ENCODE data around the gene YWHAQ. TPM values are rescaled to one million over a fixed set of nuclear protein-coding genes. Genes with fewer than 3 reads are reported as not detected.
"Not testable (repeated sequence)": the region's sequence is repeated elsewhere in the genome, so short reads cannot be mapped to it uniquely, and the experiment has no call there.

YWHAQ gene
- total RNA-seq, 1 donor from 2014 or later, result 102 TPM

- DNase-seq, result no peak
- intact Hi-C loops (cut with DNase I), result no loop called here
- no peak for ATAC-seq (ENCODE audit: poor library complexity)
Measured at GRCh38 chr2:9639740-9640343, 9.0 kb upstream of the YWHAQ start.

DNA sequence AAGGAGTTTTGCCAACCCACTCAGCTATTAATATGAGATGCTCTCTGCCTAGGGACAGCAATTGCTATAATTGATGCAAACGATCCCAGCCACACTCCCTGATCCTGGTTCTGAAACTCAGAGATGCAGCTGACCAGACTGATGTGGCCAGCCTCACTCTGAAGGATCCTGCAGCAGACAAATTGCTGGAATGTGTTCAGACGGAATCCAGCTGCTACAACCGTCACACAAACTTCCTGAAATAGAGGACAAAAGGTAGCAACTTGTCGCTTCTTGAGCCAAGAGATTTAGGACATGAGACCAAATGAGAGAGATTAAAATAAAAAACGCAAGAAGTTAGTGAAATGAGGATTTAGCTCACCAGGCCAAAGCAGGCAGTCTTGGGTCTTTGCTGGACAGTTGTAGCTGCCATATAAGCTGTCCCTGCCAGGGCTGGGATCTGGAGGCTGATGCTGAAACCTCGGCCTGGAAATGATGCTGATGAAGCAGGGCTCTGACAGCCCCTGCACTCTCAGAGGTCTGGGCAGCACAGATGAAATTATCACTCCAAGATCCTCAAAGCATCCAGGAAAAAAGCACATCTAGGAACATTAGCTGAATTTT is 8.3 kb upstream of the YWHAQ start:
- peak; percentile 66 for ATAC-seq (ENCODE audit: poor library complexity)
- no peak for DNase-seq
- intact Hi-C loops (cut with DNase I), result no loop called here

DNA sequence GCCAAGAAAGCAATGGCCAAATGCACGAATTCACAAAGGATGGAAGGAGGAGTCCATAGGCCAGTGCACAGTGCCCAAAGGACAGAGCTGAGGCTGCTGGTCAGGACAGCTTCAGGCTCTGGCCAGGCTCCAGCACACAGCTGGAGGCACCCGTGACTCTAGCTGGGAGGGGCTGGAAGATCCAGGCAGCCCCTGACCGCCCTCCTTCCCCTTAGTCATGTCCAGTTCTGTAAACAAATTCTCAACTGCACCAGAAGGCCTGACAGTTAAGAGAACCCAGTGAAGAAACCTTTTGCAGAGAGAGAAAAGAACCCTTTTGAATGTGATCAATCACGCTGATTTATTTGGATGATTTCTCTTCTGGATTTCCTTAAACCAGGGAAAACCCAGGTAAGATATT is 7.7 kb upstream of the YWHAQ start:
- ATAC-seq (ENCODE audit: poor library complexity) (peak; percentile 95), DNase-seq (peak; percentile 89)
- intact Hi-C loops (cut with DNase I), result no loop called here

- intact Hi-C loops (cut with DNase I), result no loop called here
Measured at GRCh38 chr2:9637330-9637729, 6.5 kb upstream of the YWHAQ start.

GRCh38 chr2:9634133-9634532 is 3.3 kb upstream of the YWHAQ start:
- intact Hi-C loops (cut with DNase I), result no loop called here
- DNase-seq (no peak), ATAC-seq (ENCODE audit: poor library complexity) (no peak)

More at GRCh38 chr2:9637330-9637729, 6.5 kb upstream of the YWHAQ start:
- ATAC-seq (ENCODE audit: poor library complexity) (no peak), DNase-seq (no peak)

DNA sequence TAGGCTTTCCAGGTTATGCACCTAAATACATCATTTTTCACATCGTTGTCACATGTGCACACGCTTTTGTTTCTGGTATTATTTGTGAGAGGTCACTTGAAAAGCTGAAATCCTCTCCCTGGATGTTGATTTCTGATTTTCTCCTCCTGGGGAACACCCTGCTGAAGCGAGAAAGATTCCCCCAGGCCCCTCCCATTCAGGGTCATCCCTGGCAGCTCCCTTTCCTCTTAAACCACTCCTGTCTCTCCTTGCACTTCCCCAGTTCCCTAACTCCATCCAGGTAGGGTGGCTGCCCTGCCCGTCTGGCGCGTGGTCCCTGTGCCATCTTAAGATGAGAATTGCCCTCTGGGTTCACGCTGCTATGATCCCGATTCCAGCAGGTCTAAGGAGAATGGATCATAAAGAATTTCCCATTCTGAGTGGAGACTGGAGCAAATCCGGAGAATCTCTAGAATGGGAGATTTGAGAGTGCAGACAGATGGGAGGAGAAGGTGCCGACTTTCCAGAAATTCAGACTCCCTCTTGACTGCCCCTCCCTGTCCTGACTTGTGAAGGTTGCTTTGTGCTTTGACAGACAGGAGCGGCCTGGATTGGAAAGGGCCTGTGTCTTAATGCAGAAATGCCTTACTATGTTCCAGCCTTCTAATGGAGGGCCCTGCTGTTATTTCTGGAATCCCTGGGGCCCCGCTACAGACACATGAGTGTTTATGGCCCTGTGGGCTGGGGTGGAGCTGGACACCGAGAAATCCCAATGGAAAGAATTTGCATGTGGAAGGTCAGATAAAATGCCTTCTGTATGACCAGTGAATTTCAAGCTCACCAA is 1.3 kb upstream of the YWHAQ start:
- DNase-seq (no peak), ATAC-seq (ENCODE audit: poor library complexity) (no peak)
- intact Hi-C loops (cut with DNase I), result no loop called here

- ATAC-seq (ENCODE audit: poor library complexity) (no peak), DNase-seq (no peak)
- intact Hi-C loops (cut with DNase I), result no loop called here
Measured at GRCh38 chr2:9631553-9631819, 689 bp upstream of the YWHAQ start.

DNA sequence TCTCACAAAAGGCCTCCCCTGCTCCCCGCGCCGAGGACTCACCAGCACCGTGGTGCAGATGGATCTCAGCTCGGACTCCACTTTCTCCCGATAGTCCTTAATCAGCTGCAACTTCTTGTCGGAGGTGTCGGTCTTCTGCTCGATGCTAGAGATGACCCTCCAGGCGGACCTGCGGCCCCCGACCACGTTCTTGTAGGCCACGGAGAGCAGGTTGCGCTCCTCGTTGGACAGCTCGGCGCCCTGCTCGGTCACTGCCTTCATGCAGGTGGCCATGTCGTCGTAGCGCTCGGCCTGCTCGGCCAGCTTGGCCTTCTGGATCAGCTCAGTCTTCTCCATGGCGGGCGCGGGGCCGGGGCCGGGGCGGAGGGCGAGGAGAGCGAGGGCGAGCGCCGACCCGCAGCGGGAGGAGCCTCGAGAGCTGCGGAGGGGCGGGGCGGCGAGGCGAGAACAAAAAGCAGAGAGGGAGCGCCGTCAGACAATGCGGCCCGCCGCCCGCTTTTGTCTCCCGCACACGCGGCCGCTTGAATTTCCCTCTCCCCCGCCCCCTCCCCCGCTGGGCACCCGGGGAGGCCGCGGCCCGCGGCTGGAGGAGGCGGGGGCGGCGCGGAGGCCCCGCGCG is 571 bp downstream of the YWHAQ start:
- DNase-seq (peak; percentile 89), ATAC-seq (ENCODE audit: poor library complexity) (peak; percentile 56)
- intact Hi-C loops (cut with DNase I), result no loop called here

- ATAC-seq (ENCODE audit: poor library complexity) (no peak), DNase-seq (no peak)
- intact Hi-C loops (cut with DNase I), result loop anchor here (10.0 kb wide), 1 partner anchor 65 kb away; no protein-coding TSS in a partner anchor
Measured at GRCh38 chr2:9629222-9630116, 1.3 kb downstream of the YWHAQ start.

DNA sequence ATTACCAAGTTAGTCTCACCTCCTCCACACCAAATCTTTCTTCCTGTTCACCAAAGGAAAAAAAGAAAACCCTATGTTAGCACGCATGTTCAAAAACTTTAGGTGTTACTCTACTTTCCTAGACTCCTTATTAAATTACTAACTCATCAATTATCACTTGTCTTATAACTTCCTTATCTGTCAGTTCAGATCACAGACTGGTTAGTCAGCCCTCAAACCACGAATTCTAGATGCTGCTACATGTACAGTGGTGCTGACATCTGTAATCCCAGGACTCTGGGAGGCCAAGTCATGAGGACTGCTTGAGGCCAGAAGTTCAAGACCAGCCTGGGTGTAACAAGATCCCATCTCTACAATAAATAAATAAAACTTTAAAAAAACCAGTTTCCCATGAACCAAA is 3.5 kb downstream of the YWHAQ start:
- intact Hi-C loops (cut with DNase I), result loop anchor here (10.0 kb wide), 1 partner anchor 63 kb away; no protein-coding TSS in a partner anchor

DNA sequence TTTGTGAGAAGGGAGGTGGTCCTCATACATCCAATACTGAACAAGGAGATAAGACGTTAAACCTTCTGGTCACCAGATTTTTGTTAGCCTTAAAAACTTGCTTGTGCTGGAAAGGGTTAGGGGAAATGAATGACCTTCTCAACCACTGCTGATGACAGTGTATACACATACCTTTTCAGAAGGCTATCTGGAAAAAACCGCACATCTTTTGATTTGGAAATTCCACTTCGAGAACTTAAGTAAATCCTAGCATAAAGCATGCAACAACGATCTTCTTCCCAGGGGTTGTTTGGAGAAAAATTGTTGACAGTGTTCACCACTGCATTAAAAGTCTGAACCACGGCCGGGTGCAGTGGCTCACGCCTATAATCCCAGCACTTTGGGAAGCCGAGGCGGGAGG is 7.6 kb downstream of the YWHAQ start:
- DNase-seq (no peak), ATAC-seq (ENCODE audit: poor library complexity) (no peak)
- intact Hi-C loops (cut with DNase I), result loop anchor here (10.0 kb wide), 1 partner anchor 58 kb away; no protein-coding TSS in a partner anchor

More for the DNA sequence above, 3.5 kb downstream of the YWHAQ start:
- DNase-seq (no peak), ATAC-seq (ENCODE audit: poor library complexity) (no peak)

DNA sequence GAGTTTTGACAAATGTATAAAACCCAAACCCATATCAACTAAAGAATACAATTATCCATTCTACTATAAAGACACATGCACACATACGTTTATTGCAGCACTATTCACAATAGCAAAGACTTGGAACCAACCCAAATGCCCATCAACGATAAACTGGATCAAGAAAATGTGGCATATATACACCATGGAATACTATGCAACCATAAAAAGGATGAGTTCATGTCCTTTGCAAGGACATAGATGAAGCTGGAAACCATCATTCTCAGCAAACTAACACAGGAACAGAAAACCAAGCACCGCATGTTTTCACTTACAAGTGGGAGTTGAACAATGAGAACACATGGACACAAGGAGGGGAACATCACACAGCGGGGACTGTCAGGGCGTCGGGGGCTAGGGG is 9.1 kb downstream of the YWHAQ start:
- not testable (repeated sequence) for DNase-seq; ATAC-seq (ENCODE audit: poor library complexity)
- intact Hi-C loops (cut with DNase I), result loop anchor here (10.0 kb wide), 1 partner anchor 57 kb away; no protein-coding TSS in a partner anchor

DNA sequence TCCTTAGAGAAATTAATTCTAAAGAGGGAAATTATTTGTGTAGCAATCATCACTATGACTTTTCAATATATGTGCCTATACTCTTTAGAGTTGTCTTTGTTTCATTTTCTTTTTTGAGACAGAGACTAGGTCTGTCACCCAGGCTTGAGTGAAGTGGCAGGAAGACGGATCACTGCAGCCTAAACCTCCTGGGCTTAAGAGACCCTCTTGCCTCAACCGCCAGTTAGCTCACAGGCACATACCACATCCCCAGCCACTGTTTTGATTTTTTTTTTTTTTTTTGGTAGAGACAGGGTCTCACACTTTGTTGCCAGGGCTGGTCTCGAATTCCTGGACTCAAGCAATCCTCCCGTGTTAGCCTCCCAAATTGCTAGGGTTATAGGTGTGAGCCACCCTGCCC is 12.4 kb downstream of the YWHAQ start:
- intact Hi-C loops (cut with DNase I), result no loop called here
- no peak for DNase-seq
- ATAC-seq (ENCODE audit: poor library complexity), result no peak

GRCh38 chr2:9617749-9618148 is 13.0 kb downstream of the YWHAQ start:
- ATAC-seq (ENCODE audit: poor library complexity) (no peak), DNase-seq (no peak)
- intact Hi-C loops (cut with DNase I), result no loop called here

- ATAC-seq (ENCODE audit: poor library complexity) (no peak), DNase-seq (no peak)
- intact Hi-C loops (cut with DNase I), result no loop called here
Measured at GRCh38 chr2:9617296-9617695, 13.5 kb downstream of the YWHAQ start.

GRCh38 chr2:9614562-9614961 is 16.2 kb downstream of the YWHAQ start:
- ATAC-seq (ENCODE audit: poor library complexity) (no peak), DNase-seq (no peak)
- intact Hi-C loops (cut with DNase I), result no loop called here

DNA sequence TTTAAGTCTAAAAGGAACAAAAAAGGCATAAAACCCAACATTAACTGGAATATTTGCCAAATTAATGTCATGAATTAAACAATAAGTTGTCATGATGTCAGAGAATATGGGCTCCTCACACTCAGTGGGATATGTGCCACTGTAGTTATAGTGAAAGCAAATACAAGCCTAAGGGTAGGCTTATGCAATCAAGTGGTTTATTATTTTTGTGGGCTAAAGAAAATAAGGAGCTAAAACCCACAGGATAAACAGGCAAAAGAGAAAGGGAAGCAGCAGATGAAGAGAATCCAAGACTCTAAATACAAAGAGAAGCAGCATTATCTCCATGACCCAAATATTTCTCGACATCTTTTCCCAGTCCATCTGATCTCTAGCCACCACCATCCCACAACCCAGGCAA is 17.5 kb downstream of the YWHAQ start:
- peak; percentile 38 for ATAC-seq (ENCODE audit: poor library complexity)
- intact Hi-C loops (cut with DNase I), result no loop called here
- DNase-seq, result no peak

DNA sequence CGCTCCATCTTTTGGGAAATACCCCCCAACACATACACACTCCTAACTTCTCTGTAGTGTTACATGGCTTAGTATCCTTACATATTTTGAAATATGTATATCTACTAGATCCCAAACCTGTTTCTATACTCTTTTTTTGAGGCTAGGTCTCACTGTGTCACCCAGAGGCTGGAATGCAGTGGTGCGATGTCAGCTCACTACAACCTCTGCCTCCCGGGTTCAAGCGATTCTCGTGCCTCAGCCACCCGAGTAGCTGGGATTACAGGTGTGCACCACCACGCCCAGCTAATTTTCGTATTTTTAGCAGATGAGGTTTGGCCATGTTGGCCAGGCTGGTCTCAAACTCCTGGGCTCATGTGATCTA is 19.3 kb downstream of the YWHAQ start:
- ATAC-seq (ENCODE audit: poor library complexity); intact Hi-C loops (cut with DNase I); DNase-seq: not testable (repeated sequence)
